Effector CD8-positive, alpha-beta T cell (primary cell): Measurements from ENCODE around the gene EXOC1.

ENCODE experiments used
- DNase-seq: peaks from one replicate; lab custom pipeline; 2025; lab: John Stamatoyannopoulos, UW

EXOC1 gene

GRCh38 chr4:55851885-55852284 lies 1.6 kb upstream of the EXOC1 start:
- no peak for DNase-seq

GRCh38 chr4:55854129-55854528 lies 681 bp downstream of the EXOC1 start:
- DNase-seq, result no peak

GRCh38 chr4:55857586-55857985 lies 4.1 kb downstream of the EXOC1 start:
- DNase-seq, result no peak

- DNase-seq, result no peak
Measured at GRCh38 chr4:55859711-55860110, 6.3 kb downstream of the EXOC1 start.

- no peak for DNase-seq
Measured at GRCh38 chr4:55864577-55865223, 11.3 kb downstream of the EXOC1 start.

GRCh38 chr4:55865228-55865806 lies 11.9 kb downstream of the EXOC1 start:
- no peak for DNase-seq

GRCh38 chr4:55866290-55866907 lies 13.0 kb downstream of the EXOC1 start:
- no peak for DNase-seq

- no peak for DNase-seq
Measured at GRCh38 chr4:55866973-55867574, 13.6 kb downstream of the EXOC1 start.

- no peak for DNase-seq
Measured at GRCh38 chr4:55868581-55869090, 15.2 kb downstream of the EXOC1 start.

- DNase-seq, result no peak
Measured at GRCh38 chr4:55871299-55871800, 17.9 kb downstream of the EXOC1 start.

GRCh38 chr4:55874831-55875230 lies 21.4 kb downstream of the EXOC1 start:
- DNase-seq, result no peak

GRCh38 chr4:55876387-55876786 lies 22.9 kb downstream of the EXOC1 start:
- no peak for DNase-seq

- no peak for DNase-seq
Measured at GRCh38 chr4:55879224-55879623, 25.8 kb downstream of the EXOC1 start.

- no peak for DNase-seq
Measured at GRCh38 chr4:55880652-55881280, 27.3 kb downstream of the EXOC1 start.

GRCh38 chr4:55884093-55884850 lies 30.8 kb downstream of the EXOC1 start:
- DNase-seq, result no peak

- no peak for DNase-seq
Measured at GRCh38 chr4:55884851-55885219, 31.4 kb downstream of the EXOC1 start.

GRCh38 chr4:55887594-55887993 lies 34.1 kb downstream of the EXOC1 start:
- DNase-seq, result no peak

- DNase-seq, result no peak
Measured at GRCh38 chr4:55892156-55892555, 38.7 kb downstream of the EXOC1 start.

GRCh38 chr4:55896622-55897021 lies 43.2 kb downstream of the EXOC1 start:
- DNase-seq, result no peak

GRCh38 chr4:55902677-55903076 lies 49.2 kb downstream of the EXOC1 start:
- no peak for DNase-seq

- no peak for DNase-seq
Measured at GRCh38 chr4:55903577-55903976, 50.1 kb downstream of the EXOC1 start.

GRCh38 chr4:55904576-55904975 lies 51.1 kb downstream of the EXOC1 start:
- DNase-seq, result no peak
